GM18505 (cell line): ENCODE results near the gene UBE2Q2.

Experiments
- ATAC-seq: cut with Tn5 transposase; IDR thresholded peaks from one replicate; pipeline ENCODE4 v1.9.1; 2021; ENCODE audit not compliant: unreplicated experiment
- POLR2A ChIP-seq: IDR thresholded peaks from 4 replicates; pipeline ENCODE4 v1.6.1; 2011; ENCODE audit warnings: borderline replicate concordance; ENCODE audit not compliant: insufficient read depth, insufficient read length; ENCODE audit errors: extremely low read depth

Gene UBE2Q2

DNA sequence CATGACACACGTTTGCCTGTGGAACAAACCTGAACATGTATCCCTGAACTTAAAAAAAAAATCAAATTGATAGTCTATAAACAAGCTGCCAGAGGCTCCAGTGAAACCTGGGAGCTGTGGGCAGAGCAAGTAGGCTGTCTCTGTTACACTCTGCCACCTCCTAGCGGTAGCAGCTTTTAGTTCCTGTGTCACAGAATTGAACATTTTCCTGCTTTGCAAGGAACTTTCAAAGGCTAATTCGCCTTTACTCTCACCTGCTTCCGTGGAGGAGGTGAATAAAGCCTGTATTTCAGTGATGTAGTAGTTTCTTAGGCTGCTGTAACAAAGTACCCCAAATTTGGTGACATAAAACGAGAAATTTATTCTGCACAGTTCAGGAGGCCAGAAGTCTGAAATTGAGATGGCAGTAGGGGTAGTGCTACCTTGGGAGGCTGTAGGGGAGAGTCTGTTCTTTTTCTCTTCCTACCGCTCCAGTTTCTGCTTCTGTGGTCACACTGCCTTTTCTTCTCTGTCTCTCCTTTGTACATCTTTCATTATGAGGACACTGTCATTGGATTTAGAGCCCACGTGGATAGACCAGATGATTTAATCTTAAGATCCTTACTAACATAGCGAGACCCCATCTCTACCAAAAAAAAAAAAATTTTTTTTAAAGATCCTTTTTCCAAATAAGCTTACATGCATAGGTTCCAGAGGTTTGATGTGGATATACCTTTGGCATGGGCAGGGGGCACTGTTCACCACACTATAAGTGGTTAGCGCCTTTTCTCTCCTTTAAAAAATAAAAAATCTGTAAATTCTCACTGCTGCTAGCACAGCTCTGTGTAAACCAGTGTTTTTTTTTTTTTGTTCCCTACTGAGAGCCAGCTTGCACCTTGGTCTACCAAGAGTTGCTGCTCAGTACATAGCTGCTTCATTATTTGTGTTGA is 85.7 kb downstream of the UBE2Q2 start:
- no peak for TF ChIP-seq POLR2A

DNA sequence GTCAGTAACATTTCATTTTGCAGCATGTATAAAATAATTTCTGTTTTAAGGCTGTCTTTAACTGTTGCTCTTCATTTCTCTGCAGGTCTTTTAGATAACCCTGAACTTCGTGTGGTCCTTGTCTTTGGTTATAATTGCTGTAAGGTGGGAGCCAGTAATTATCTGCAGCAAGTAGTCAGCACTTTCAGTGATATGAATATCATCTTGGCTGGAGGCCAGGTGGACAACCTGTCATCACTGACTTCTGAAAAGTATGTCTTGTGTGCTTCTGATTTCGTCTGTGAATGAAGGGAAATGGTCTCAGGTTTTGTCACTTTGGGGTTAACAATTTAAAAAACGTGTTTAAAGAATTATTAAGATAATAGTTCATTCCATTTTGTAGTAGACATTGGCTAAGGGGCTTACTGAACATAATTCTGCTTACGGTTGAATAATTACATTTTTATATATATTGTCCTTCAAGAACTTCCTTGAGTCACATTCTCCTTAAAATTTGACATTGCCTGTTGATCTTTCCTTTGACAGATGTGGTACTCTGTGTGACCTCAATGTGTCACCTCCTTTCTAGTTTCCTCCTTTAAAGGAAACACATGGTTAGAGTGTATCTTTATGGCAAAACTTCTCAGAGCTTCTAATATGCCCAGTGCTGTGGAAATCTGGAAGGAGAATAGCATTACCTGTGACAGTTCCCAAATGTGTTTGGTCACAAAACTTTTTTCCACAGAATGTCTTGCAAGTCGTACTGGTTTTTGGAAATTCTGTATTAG is 86.7 kb downstream of the UBE2Q2 start:
- TF ChIP-seq POLR2A = no peak
- ATAC-seq = no peak

More for the DNA sequence above, 85.7 kb downstream of the UBE2Q2 start:
- no peak for ATAC-seq

DNA sequence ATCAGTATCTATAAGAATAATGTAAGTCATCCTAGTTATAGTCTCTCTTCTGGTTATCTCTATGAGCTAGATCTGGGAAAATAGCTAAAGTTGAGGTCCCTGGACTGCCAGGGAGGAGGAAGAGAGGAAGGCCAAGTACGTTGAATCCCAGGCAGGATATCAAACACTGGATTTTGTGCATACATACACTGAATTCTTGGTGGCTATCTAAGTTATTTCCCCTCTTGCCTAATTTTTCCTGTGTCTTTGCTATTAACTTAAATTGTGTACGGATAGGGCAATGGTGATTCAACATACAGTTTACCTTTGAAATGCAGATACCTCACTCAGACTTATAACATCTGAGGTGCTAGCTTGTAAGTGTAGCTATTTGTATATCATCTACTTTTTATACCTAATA is 87.6 kb downstream of the UBE2Q2 start:
- no peak for TF ChIP-seq POLR2A
- ATAC-seq = no peak

DNA sequence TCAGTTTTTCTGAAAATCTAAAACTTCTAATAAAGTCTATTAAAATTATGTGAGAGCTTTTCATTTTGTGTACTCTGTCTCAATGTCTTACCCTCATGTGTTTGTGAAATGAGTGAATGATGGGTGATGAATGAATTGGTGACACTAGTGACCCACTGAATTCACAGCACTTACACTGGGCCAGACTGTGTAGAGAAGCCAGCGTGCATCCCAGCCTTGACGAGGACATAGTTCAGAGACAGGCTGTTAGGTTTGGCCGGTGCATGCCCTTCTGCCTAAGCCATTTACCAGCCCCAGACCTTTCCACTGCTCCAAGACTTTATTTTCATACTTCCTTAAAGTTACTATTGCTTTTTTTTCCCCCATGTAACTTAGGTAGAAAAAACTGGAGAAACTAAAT is 99.2 kb downstream of the UBE2Q2 start:
- no peak for TF ChIP-seq POLR2A
- ATAC-seq = no peak

DNA sequence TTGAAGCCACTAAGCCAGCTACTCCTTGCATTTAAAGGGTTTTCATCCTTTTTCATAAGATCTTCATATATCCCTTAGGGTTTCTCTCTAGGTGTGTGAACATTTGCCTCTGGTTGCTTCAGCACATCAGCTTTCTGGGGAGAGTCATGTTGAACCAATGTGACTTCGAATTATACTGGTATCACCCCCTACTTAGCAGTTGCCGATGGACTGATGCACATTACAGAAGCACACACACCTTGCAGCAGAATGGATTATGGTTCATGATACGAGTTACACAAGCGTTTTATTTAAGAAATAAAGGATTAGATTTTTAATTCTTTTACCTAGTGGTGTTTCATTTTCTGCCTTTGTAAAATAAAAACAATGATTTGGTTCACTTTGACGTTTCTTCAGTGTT is 100.0 kb downstream of the UBE2Q2 start:
- no peak for ATAC-seq
- no peak for TF ChIP-seq POLR2A

- ATAC-seq = no peak
- TF ChIP-seq POLR2A = no peak
These were observed 100.5 kb downstream of the UBE2Q2 start for GRCh38 chr15:75943713-75944215.

DNA sequence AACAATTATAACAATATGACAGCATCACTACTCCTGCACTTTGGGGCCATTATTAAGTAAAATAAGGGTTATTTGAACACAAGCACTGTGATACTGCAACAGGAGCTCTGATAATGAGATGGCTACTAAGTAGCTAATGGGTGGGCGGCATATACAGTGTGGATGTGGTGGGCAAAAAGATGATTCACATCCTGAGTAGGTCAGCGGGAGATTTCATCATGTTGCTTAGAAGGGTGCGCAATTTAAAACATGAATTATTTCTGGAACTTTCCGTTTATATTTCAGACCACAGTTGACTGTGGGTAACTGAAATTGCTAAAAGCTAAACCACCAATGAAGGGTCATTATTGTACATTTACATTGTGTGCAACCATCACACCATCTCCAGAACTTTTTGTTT is 102.7 kb downstream of the UBE2Q2 start:
- no peak for TF ChIP-seq POLR2A
- no peak for ATAC-seq

DNA sequence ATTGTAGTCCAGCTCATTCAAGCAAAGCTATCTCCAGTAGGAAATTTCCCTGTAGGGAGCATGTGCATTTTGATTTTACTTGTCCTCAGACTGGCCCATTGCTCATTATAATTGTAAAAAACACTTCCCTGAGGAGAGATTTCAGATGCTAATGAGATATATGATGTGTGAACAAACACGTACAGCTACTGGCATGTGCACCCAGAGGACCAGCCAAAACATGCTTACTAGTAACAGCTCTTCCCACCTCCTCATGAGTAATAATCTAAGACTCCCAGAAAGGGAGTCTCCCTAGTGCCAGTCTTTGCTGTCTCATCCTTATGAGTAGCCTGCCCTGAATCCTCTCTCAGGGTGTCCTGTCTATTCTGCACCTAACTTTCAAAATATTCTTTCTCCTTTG is 103.8 kb downstream of the UBE2Q2 start:
- no peak for TF ChIP-seq POLR2A
- no peak for ATAC-seq

DNA sequence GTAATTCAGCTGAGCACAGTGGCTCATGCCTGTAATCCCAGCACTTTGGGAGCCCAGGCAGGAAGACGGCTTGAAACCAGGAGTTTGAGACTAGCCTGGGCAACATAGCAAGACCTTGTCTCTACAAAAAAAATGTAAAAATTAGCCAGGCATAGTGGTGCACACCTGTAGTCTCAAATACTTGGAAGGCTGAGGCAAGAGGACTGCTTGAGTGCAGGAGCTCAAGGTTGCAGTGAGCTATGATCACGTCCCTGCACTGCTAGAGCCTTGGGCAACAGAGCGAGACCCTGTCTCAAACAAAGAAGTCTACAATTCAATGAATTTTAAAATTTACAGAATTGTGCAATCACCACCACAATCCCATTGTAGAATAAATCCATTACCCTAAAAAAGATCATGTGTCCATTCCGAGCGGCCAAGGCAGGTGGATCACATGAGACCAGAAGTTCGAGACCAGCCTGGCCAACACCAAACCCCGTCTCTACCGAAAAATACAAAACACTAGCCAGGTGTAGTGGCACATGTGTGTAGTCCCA is 105.6 kb downstream of the UBE2Q2 start:
- ATAC-seq = no peak
- TF ChIP-seq POLR2A = no peak
